ENCODE results near the gene GTPBP2. TPM values are rescaled to one million over a fixed set of nuclear protein-coding genes. Genes with fewer than 3 reads are reported as not detected.
"Not testable (repeated sequence)": the region's sequence is repeated elsewhere in the genome, so short reads cannot be mapped to it uniquely, and the experiment has no call there.

The GTPBP2 gene
- total RNA-seq, 2 donors from 2014 or later: 15.7 to 20.7 TPM

- Histone ChIP-seq H3K27me3 (no peaks in the 10 kb centered on the region), H3K9me3 (no peaks in the 10 kb centered on the region), H3K36me3 (peaks cover 17% of the 10 kb centered on the region), H3K27ac (peak within 1 kb of the TSS; percentile 89 to 91), H3K4me3 (peak within 1 kb of the TSS; percentile 75 to 86), H3K4me1 (peaks cover 0 to 47% of the 10 kb centered on the region in 2 donors)
- DNase-seq (ENCODE audit: low spot score): peak; percentile 82
- TF ChIP-seq, protein P1, sequence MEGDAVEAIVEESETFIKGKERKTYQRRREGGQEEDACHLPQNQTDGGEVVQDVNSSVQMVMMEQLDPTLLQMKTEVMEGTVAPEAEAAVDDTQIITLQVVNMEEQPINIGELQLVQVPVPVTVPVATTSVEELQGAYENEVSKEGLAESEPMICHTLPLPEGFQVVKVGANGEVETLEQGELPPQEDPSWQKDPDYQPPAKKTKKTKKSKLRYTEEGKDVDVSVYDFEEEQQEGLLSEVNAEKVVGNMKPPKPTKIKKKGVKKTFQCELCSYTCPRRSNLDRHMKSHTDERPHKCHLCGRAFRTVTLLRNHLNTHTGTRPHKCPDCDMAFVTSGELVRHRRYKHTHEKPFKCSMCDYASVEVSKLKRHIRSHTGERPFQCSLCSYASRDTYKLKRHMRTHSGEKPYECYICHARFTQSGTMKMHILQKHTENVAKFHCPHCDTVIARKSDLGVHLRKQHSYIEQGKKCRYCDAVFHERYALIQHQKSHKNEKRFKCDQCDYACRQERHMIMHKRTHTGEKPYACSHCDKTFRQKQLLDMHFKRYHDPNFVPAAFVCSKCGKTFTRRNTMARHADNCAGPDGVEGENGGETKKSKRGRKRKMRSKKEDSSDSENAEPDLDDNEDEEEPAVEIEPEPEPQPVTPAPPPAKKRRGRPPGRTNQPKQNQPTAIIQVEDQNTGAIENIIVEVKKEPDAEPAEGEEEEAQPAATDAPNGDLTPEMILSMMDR (IDR thresholded peaks at IDR 0.05): peak in 1 of 2 donors; percentile 27
These were observed 6.6 kb upstream of the GTPBP2 start, which contains the start of gene MAD2L1BP for GRCh38 chr6:43635387-43636307. Gene MAD2L1BP (plus strand): TSS chr6:43635840. CDS start chr6:43635876, 36 bp downstream.

DNA sequence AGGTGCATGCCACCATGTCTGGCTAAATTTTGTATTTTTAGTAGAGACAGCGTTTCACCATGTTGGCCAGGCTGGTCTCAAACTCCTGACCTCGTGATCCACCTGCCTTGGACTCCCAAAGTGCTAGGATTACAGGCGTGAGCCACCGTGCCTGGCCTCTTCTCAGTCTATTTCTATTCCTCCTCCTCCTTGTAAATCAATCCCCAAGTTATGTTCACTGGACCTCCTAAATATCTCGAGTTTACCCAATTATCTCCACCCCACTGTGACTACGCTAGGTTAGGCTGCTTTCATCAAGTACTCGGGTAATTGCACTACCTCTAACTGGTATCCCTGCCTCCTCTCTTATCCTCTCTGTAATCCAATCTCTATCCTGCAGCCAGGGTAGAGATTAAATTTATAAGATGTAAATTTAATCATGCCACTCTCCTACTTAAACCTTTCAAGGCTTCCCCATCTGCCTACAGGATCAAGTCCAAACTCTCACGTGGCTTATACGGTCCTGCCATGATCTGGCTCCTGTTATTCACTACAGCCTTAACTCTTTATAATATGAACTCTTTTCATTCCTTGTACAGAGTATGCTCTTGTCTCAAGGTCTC is 5.7 kb upstream of the GTPBP2 start:
- peaks cover 0 to 49% of the 10 kb centered on the region in 2 donors for H3K4me1 ChIP-seq
- no peaks in the 10 kb centered on the region for H3K9me3 ChIP-seq
- no peak for DNase-seq (ENCODE audit: low spot score)
- no peak overlapping the region for H3K4me3 ChIP-seq
- H3K36me3 ChIP-seq: peaks cover 9% of the 10 kb centered on the region
- TF ChIP-seq, protein P1 (IDR thresholded peaks at IDR 0.05): no peak
- peak overlapping the region; percentile 89 to 91 for H3K27ac ChIP-seq
- H3K27me3 ChIP-seq: no peaks in the 10 kb centered on the region

GRCh38 chr6:43633002-43633401 is 3.9 kb upstream of the GTPBP2 start:
- not testable (repeated sequence) for H3K27me3 ChIP-seq; H3K9me3 ChIP-seq; H3K27ac ChIP-seq; DNase-seq (ENCODE audit: low spot score); H3K36me3 ChIP-seq; H3K4me3 ChIP-seq
- H3K4me1 ChIP-seq: peaks cover 0 to 34% of the 10 kb centered on the region in 2 donors

- peaks cover 0 to 35% of the 10 kb centered on the region in 2 donors for H3K4me1 ChIP-seq
- H3K27me3 ChIP-seq: no peaks in the 10 kb centered on the region
- DNase-seq (ENCODE audit: low spot score): no peak
- H3K9me3 ChIP-seq: no peaks in the 10 kb centered on the region
- no peak overlapping the region for H3K4me3 ChIP-seq
- no peaks in the 10 kb centered on the region for H3K36me3 ChIP-seq
- TF ChIP-seq, protein P1 (IDR thresholded peaks at IDR 0.05): no peak
- H3K27ac ChIP-seq: peak overlapping the region; percentile 98
These were observed 2.0 kb upstream of the GTPBP2 start for GRCh38 chr6:43630980-43631619.

- TF ChIP-seq, protein P1 (IDR thresholded peaks at IDR 0.05): no peak
- peak; percentile 98 for DNase-seq (ENCODE audit: low spot score)
These were observed 639 bp upstream of the GTPBP2 start for GRCh38 chr6:43629505-43630300.

More at GRCh38 chr6:43629505-43630300, 639 bp upstream of the GTPBP2 start:
- peak overlapping the region; percentile 91 to 99 for H3K4me3 ChIP-seq
- no peaks in the 10 kb centered on the region for H3K9me3 ChIP-seq
- peak overlapping the region; percentile 98 for H3K27ac ChIP-seq
- H3K4me1 ChIP-seq: peaks cover 0 to 30% of the 10 kb centered on the region in 2 donors
- H3K36me3 ChIP-seq: peaks cover 13% of the 10 kb centered on the region
- no peaks in the 10 kb centered on the region for H3K27me3 ChIP-seq
